ENCODE data around the gene CCDC50.

- TF ChIP-seq POLR2A (IDR thresholded peaks at IDR 0.05; ENCODE audit: low read length) (no peak), GATA1 (IDR thresholded peaks at IDR 0.05; ENCODE audit: low read depth, low read length) (no peak)
These were observed 115.4 kb downstream of the CCDC50 start for GRCh38 chr3:191444569-191444968.
